Brain microvascular endothelial cell (primary cell): ENCODE measurements around the gene NSMCE1.

ENCODE experiments used
- DNase-seq: peaks from one replicate; pipeline ENCODE4 v3.0.0-alpha.2; 2020
- H3K27ac ChIP-seq: fragments of 250-450 bp; sonication (Bioruptor Pico); 2 replicates; pipeline ENCODE4 v1.5.1; 2020; ENCODE audit warnings: mild to moderate bottlenecking, moderate library complexity
- H3K27me3 ChIP-seq: fragments of 250-450 bp; sonication (Bioruptor Pico); replicated peaks from 2 replicates; pipeline ENCODE4 v1.5.1; 2020; ENCODE audit warnings: mild to moderate bottlenecking
- H3K36me3 ChIP-seq: fragments of 250-450 bp; sonication (Bioruptor Pico); replicated peaks from 2 replicates; pipeline ENCODE4 v1.5.1; 2020; ENCODE audit warnings: mild to moderate bottlenecking
- H3K4me3 ChIP-seq: 2 replicates; pipeline ENCODE4 v1.5.1; 2011; ENCODE audit warnings: low read depth, mild to moderate bottlenecking, control low read depth, low read length, moderate library complexity
- in situ Hi-C: cut with HindIII; loops from 2 replicates; pipeline ENCODE4 v1.10.0; 2017; ENCODE audit warnings: low sequenced_read_pairs, low pct_ligation_motif_present
- TF ChIP-seq, protein P1 (sequence below): IDR thresholded peaks from 2 replicates; pipeline ENCODE4 v1.5.1; 2011; ENCODE audit warnings: low read depth, mild to moderate bottlenecking, moderate library complexity, low read length, control low read depth, inconsistent platforms; ENCODE audit errors: missing control alignments

Gene NSMCE1

DNA sequence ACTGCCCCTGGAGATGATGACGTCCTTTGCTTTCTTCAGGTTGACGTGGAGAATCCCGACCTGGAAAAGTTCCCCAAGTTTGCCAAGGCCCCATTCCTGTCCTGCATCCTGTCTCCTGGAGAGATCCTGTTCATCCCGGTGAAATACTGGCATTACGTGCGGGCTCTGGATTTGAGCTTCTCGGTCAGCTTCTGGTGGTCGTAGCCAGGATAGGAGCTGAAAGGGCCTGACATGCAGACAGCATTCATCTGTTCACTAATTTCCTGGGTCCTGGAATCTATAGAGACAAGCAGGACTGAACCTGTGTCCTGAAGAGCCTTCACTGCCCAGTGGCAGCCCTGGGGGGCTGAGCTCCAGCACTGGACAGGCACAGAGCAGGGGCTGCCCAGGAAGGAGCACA lies 48.0 kb downstream of the NSMCE1 start:
- in situ Hi-C loops: no loop called here
- Histone ChIP-seq H3K27ac (no peak overlapping the region), H3K36me3 (peaks cover 3% of the 10 kb centered on the region), H3K4me3 (no peak overlapping the region), H3K27me3 (no peaks in the 10 kb centered on the region)
- DNase-seq: no peak
- TF ChIP-seq, protein P1, sequence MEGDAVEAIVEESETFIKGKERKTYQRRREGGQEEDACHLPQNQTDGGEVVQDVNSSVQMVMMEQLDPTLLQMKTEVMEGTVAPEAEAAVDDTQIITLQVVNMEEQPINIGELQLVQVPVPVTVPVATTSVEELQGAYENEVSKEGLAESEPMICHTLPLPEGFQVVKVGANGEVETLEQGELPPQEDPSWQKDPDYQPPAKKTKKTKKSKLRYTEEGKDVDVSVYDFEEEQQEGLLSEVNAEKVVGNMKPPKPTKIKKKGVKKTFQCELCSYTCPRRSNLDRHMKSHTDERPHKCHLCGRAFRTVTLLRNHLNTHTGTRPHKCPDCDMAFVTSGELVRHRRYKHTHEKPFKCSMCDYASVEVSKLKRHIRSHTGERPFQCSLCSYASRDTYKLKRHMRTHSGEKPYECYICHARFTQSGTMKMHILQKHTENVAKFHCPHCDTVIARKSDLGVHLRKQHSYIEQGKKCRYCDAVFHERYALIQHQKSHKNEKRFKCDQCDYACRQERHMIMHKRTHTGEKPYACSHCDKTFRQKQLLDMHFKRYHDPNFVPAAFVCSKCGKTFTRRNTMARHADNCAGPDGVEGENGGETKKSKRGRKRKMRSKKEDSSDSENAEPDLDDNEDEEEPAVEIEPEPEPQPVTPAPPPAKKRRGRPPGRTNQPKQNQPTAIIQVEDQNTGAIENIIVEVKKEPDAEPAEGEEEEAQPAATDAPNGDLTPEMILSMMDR: no peak

DNA sequence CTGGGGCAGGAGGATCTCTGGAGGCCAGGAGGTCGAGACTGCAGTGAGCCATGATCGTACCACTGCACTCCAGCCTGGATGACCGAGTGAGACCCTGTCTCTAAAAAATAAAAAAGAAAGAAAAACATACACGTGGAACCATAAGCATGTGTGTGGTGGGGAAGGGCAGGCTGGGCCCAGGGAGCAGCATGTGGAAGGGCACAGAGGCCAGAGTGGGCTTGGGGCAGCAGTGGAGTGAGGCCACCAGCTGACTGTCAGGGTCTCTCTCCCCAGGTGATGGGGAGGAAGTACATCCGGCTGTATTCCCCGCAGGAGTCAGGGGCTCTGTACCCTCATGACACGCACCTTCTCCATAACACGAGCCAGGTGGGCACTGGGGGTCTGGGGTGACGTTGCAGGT lies 48.5 kb downstream of the NSMCE1 start:
- Histone ChIP-seq H3K36me3 (peaks cover under 1% of the 10 kb centered on the region), H3K27me3 (no peaks in the 10 kb centered on the region), H3K27ac (no peak overlapping the region), H3K4me3 (no peak overlapping the region)
- TF ChIP-seq, protein P1: no peak
- in situ Hi-C loops: no loop called here
- no peak for DNase-seq

DNA sequence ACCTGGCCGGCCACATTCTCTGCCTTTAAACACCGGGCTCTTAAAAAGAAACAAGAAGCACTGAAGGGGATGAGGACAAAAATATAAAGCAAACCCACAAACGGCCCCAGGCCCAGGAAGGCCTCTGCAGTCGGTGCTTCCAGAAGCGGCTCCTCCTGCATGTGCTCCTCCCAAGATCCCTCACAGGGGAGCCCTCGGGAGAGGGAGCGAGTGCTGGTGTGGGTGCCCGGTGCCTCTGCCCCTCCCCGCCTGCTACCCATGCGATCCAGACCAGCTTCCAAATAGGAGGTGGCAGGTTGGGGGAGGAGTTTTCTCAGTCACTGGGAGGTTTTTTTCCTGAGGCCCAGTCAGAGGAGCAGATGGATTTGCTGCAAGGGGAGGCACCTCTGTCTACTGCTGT lies 49.4 kb downstream of the NSMCE1 start:
- Histone ChIP-seq H3K36me3 (no peaks in the 10 kb centered on the region), H3K27me3 (no peaks in the 10 kb centered on the region), H3K4me3 (no peak overlapping the region), H3K27ac (no peak overlapping the region)
- TF ChIP-seq, protein P1: no peak
- no peak for DNase-seq
- in situ Hi-C loops: no loop called here

DNA sequence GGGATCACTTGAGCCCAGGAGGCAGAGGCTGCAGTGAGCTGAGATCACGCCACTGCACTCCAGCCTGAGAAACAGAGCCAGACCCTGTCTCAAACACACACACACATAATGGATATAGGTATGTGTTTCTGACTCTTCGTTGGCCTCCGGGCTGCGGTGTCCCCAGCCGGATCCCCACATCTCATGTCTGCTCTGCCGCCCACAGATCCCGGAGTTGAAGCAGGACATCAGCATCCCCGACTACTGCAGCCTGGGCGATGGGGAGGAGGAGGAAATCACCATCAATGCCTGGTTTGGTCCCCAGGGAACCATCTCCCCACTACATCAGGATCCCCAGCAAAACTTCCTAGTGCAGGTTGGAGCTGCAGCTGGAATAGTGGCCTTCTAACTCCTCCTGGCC lies 49.8 kb downstream of the NSMCE1 start:
- Histone ChIP-seq H3K36me3 (no peaks in the 10 kb centered on the region), H3K27me3 (no peaks in the 10 kb centered on the region), H3K27ac (no peak overlapping the region), H3K4me3 (no peak overlapping the region)
- DNase-seq: no peak
- TF ChIP-seq, protein P1: no peak
- in situ Hi-C loops: no loop called here

DNA sequence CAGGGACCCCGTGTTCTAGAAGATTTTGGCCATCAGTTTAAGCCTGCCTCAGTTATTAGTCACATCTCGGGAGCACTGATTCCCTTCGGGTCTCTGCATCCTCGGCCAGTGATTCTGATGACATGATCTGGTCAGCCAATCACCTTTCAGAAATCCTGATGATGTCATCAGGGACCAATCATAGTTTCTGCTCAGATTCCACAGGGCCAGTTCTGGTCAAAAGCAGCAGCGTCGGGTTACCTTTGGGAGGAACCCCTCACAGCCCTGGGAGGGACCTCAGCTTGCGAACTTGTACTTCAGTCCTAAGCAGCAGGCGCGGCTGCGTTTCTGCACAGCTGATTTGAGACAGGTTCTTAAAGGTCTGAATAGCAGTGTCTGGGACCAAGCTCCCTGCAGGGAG lies 51.3 kb downstream of the NSMCE1 start:
- Histone ChIP-seq H3K4me3 (no peak overlapping the region), H3K27ac (no peak overlapping the region), H3K36me3 (no peaks in the 10 kb centered on the region), H3K27me3 (no peaks in the 10 kb centered on the region)
- DNase-seq: peak; percentile 82
- TF ChIP-seq, protein P1: no peak
- in situ Hi-C loops: no loop called here

DNA sequence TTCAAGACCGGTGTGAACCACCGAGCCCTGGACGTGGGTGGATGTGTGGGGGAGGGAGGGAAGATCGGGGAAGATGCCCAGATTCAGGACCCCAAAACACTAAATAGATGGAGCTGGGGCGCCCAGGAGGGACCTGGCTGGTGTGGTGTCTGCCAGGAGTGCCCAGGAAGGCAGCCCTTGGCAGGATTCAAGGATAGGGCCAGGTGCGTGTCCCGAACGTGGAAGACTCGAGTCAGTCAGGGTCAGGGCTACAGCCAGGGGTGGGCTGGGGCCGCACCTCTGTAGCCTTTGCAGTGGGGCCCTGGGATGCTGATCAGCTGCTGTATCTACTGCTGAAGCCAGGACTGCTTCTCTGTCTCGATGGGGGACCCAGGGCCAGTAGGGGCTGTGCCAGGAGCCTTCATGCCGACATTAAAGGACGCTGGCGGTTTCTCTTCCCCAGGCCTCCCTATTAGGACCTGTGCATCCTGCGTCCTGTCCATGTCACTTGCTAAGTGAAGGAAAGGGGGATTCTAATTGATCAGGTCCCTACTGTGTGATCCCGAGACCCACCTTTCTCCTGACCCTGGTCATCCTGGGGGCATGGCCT lies 52.2 kb downstream of the NSMCE1 start:
- in situ Hi-C loops: no loop called here
- no peaks in the 10 kb centered on the region for H3K36me3 ChIP-seq
- H3K4me3 ChIP-seq: no peak overlapping the region
- H3K27ac ChIP-seq: no peak overlapping the region
- TF ChIP-seq, protein P1: no peak
- H3K27me3 ChIP-seq: no peaks in the 10 kb centered on the region
- no peak for DNase-seq
